Astrocyte of the cerebellum (primary cell): Measurements from ENCODE around the gene DHRS4L2.
"Not testable (repeated sequence)": the region's sequence is repeated elsewhere in the genome, so short reads cannot be mapped to it uniquely, and the experiment has no call there.

Experiments used
- DNase-seq: peaks from one replicate; pipeline ENCODE4 v3.0.0-alpha.2; 2011; ENCODE audit warnings: low read depth
- H3K4me3 ChIP-seq: 2 replicates; pipeline ENCODE4 v1.5.1; 2011; ENCODE audit warnings: mild to moderate bottlenecking, low read depth, low read length, moderate library complexity
- CTCF ChIP-seq: IDR thresholded peaks from 2 replicates; pipeline ENCODE4 v1.5.1; 2012; ENCODE audit warnings: low read length, low read depth, moderate library complexity, mild to moderate bottlenecking; ENCODE audit errors: missing control alignments
- in situ Hi-C: cut with HindIII; loops from 2 replicates; pipeline ENCODE4 v1.10.0; 2017; ENCODE audit warnings: low sequenced_read_pairs

DHRS4L2 gene

GRCh38 chr14:23981951-23982813 is 6.5 kb upstream of the DHRS4L2 start:
- DNase-seq, H3K4me3 ChIP-seq, in situ Hi-C loops: not testable (repeated sequence)

DNA sequence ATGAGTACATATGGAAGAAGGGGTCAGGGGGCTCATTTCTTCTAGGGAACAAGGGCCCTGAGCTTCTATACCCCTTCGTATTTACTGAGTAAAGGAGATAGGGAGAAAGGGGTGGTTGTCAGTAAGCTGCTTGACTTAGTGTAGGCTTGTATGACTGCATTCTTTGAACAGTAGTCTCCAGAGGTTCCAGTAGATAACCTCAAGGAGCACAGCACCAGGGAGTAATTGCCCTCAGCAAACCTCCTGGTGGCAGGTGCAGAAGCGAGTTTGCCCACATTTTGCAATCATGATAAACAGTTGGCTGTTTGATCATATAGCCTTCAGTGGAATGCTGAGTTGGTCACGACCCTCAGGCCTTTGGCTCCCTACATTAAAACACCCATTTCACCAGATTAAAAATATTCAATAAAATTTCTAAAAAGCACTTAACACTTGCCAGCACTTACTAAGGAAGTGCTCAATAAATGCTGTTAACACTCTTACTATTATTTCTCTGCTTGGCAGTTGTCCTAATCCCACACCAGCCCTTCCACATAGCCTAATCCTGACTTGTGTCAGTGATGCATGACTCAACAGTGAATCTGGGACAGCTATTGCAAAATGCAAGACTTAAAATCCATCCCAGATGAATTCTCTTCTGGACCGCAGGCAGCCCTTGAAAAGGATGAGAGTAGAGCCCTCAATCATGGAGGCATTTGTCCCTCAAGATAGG is 3.7 kb upstream of the DHRS4L2 start:
- in situ Hi-C loops = no loop called here
- H3K4me3 ChIP-seq = no peak overlapping the region
- no peak for TF ChIP-seq CTCF
- DNase-seq = no peak

DNA sequence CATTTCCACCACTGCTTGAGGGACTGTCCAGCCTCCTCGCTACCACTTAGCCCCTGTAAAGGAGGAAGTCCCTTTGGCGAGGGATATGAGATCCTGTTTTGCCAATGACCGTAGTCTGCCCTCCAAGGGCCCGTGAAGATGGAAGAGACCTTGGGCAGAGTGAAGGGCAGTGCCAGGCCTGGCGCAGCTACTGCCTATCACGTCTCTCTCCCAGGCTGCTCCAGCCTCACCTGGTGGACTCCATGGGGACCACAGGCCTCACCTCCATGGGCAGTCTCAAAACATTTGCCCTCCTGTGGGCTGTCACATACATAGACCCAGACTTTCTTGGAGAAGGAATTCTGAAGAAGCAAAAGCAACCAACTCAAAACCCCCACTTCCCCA is 514 bp upstream of the DHRS4L2 start:
- H3K4me3 ChIP-seq, in situ Hi-C loops, DNase-seq: not testable (repeated sequence)

DNA sequence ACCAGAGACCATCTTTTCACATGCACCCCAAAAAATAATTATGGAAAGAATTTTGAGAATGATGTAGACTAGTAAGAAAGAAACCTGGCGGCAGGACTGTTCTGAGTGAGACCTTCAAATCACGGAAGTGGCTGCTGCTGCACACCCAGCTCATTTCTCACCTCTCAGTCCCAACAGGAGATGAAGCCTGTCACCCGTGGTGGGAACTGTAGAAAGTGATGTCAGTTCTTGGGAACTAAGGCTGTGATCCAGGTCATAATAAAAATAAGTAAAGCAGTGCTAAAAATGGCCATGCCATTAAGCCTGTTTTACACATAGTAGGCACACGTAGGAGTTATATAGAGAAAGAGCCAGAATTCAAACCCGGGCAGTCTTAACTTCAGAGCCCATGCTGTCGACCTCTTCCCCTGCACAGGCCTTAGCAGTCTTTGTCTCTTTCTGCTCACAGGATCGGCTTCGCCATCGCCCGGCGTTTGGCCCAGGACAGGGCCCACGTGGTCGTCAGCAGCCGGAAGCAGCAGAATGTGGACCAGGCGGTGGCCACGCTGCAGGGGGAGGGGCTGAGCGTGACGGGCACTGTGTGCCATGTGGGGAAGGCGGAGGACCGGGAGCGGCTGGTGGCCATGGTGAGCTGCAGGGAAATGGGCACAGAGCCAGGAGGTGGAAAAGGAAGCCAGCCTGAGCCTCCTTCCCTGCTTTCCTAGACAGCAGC is 1.2 kb downstream of the DHRS4L2 start:
- DNase-seq, in situ Hi-C loops, H3K4me3 ChIP-seq: not testable (repeated sequence)

DNA sequence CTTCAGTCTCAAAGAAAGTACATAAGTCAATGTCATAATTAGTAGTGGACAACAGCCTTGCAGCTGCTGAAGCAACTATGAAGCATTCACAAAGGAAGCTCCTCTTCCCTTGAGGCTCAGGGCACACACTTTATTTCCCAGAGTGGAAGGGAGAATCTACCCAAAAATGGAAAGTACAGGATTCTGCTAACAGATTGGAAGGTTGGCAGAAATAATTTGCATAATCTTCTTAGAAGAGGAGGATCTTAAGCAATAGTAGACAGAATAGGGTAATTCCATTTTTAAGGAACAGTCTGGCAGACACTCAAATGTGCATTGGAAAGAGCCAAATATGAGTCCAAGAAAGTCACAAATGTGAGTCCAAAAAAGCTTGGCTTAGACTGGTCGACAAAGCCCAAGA is 2.2 kb downstream of the DHRS4L2 start:
- H3K4me3 ChIP-seq, in situ Hi-C loops, DNase-seq: not testable (repeated sequence)

GRCh38 chr14:23993042-23993441 is 4.3 kb downstream of the DHRS4L2 start:
- in situ Hi-C loops = not testable (repeated sequence)

DNA sequence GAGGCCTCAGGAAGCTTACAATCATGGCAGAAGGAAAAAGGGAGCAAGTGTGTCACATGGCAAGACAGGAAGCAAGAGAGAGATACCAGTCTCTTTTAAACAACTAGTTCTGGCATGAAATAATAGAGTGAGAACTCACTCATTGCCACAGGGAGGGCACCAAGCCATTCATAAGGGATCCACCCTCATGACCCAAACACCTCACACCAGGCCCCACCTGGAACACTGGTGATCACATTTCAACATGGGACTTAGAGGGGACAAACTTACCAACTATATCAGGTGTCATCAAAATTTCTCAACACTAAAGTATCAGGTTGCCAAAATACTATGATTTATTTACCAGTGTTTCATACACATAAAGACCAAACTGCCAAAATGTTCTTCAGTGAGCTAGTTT is 7.3 kb downstream of the DHRS4L2 start:
- H3K4me3 ChIP-seq, in situ Hi-C loops, DNase-seq: not testable (repeated sequence)

More at GRCh38 chr14:23993042-23993441, 4.3 kb downstream of the DHRS4L2 start:
- not testable (repeated sequence) for DNase-seq, H3K4me3 ChIP-seq

DNA sequence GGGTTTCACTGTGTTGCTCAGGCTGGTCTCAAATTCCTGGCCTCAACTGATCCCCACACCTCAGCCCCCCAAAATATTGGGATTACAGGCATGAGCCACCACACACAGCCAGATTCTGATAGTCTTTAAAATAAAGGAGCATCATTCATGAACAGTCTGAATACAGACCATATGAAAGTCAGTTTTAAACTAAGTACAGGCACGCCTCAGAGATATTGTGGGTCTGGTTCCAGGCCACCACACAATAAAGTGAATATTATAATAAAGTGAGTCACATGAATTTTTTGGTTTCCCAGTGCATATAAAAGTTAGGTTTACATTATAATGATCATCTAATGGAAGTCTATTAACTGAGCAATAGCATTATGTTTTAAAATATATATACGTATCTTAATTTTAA is 8.1 kb downstream of the DHRS4L2 start:
- in situ Hi-C loops, H3K4me3 ChIP-seq, DNase-seq: not testable (repeated sequence)

DNA sequence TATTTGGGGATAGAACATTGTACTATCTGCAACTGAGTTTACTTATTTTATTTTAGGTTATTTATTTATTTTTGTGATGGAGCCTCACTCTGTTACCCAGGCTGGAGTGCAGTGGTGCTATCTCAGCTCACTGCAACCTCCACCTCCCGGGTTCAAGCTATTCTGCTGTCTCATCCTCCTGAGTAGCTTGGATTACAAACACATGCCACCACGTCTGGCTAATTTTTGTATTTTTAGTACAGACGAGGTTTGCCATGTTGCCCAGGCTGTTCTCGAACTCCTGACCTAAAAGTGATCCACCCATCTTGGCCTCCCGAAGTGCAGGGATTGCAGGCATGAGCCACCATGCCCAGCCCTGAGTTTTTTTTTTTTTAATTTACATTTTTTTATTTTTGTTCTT is 10.9 kb downstream of the DHRS4L2 start:
- in situ Hi-C loops, DNase-seq, H3K4me3 ChIP-seq: not testable (repeated sequence)

DNA sequence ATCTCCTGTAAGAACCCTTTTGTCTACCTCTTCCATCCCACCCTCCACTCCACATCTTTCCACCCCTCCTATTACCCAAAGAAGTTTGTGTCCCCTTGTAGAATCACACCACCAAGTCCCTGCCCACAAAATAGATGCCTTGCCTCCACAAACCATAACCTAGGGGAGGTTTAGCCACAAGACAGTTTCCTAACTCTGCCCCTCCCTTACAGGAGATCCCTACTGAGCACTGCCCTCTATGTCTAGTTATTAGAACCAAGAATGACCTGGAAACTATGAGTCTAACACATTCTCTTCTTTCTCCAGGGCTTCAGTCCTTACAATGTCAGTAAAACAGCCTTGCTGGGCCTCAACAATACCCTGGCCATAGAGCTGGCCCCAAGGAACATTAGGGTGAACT is 12.3 kb downstream of the DHRS4L2 start:
- DNase-seq, in situ Hi-C loops, H3K4me3 ChIP-seq: not testable (repeated sequence)

GRCh38 chr14:24001679-24002078 is 12.9 kb downstream of the DHRS4L2 start:
- H3K4me3 ChIP-seq, in situ Hi-C loops, DNase-seq: not testable (repeated sequence)

DNA sequence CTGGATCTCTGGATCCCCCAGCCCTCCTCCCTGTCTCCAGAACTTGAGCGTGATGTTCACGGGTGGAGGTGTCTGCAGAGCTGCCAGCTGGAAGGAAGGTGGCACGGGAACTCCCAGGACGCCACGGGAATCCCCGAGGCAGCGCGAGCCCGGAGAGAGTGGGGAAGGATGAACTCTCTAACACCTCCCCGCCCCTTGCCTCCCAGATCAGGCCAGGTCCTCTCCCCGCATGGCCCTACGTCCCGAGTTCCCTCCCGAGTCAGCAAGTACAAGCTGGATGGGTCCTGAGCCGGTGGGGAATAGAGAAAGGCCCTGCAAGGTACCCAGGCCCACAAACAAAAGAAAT is 17.7 kb downstream of the DHRS4L2 start:
- DNase-seq, in situ Hi-C loops: not testable (repeated sequence)
- peak overlapping the region; percentile 29 for H3K4me3 ChIP-seq

DNA sequence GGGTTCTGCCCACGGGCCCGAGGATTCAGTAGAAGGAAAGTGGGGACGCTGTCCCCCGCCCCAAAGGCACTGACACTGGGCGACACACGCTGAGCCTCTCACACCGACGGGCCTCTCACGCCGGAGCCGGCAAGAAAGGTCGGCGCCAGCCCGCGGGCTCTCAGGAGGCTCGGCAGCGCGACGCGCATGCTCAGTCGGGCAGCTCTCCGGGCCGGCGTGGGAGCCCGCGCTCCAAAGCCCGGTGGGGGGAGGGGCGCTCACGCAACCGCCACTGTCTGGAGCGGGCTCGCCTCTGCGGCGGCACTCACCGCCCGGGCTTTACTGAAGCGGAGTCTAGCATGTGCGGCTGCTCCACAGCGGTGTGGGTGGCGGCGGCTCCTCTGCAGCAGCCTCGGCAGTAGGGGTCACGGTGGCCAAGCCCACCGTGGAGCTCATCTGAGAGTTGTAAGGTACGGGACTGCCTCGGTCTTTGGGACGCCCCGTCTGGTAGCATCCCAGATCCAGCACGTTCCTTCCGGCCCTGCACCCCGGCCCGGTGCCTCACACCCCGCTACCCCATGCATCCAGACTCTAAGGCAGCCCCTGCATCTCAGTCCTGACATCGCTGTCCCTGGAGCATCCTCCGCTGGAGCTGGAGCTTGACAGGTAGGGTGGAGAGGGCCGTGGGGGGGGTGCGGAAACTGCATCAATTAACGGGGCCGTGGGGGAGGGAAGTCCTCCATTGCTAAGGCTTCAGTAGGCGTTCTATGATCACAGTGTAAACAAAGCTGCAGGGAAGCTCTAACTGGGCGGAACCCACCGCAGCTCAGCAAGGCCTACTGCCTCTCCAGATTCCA is 18.3 kb downstream of the DHRS4L2 start:
- DNase-seq, in situ Hi-C loops: not testable (repeated sequence)
- H3K4me3 ChIP-seq = peak overlapping the region; percentile 29
